PFSK-1 (cell line): ENCODE results near the gene ROBO1.

Source experiments
- POLR2AphosphoS5 ChIP-seq: IDR thresholded peaks from 2 replicates; pipeline ENCODE4 v1.6.1; 2012; ENCODE audit warnings: low read depth, mild to moderate bottlenecking, control low read depth, low read length, moderate library complexity
- TAF1 ChIP-seq: IDR thresholded peaks from 2 replicates; pipeline ENCODE4 v1.6.1; 2012; ENCODE audit warnings: low read length, control low read depth, borderline replicate concordance; ENCODE audit not compliant: insufficient read depth

- TF ChIP-seq TAF1 (no peak), POLR2AphosphoS5 (no peak)
Measured at GRCh38 chr3:78665776-78666469, 1101.9 kb downstream of the ROBO1 start.
